ENCODE data around the gene HOXA3. TPM values are rescaled to one million over a fixed set of nuclear protein-coding genes. Genes with fewer than 3 reads are reported as not detected.

HOXA3 gene
- total and polyA plus RNA-seq, 8 donors = 0.87 to 42.6 (median 5.0) TPM

GRCh38 chr7:27116962-27117886, 35.2 kb downstream of the HOXA3 start:
- Histone ChIP-seq H3K27me3 (peaks cover 0 to 90% (median 43%) of the 10 kb centered on the region in 3 donors), H3K4me1 (peaks cover 14 to 43% (median 29%) of the 10 kb centered on the region in 4 donors), H3K36me3 (no peaks in the 10 kb centered on the region), H3K9me3 (no peaks in the 10 kb centered on the region), H3K4me3 (peak overlapping the region; percentile 47 to 55 (median 53)), H3K27ac (peak overlapping the region; percentile 70 to 99 (median 94))
- peak in 1 of 2 donors; percentile 59 for DNase-seq
- TF ChIP-seq POLR2A (IDR thresholded peaks at IDR 0.05) = no peak
- no peak for TF ChIP-seq POLR2AphosphoS5 (IDR thresholded peaks at IDR 0.05)
- intact Hi-C loops (cut with DNase I; ENCODE audit: low total_unique reads) = no loop called here
- WGBS, 5 donors = 42 to 66% (median 55%) methylated on average over 12 of the region's 12 CpGs

- Histone ChIP-seq H3K4me1 (peaks cover 11 to 47% (median 30%) of the 10 kb centered on the region in 4 donors), H3K9me3 (no peaks in the 10 kb centered on the region), H3K36me3 (no peaks in the 10 kb centered on the region), H3K27ac (peak overlapping the region; percentile 36 to 99 (median 94)), H3K4me3 (peak overlapping the region; percentile 47 to 55 (median 53)), H3K27me3 (peaks cover 0 to 92% (median 39%) of the 10 kb centered on the region in 3 donors)
- intact Hi-C loops (cut with DNase I; ENCODE audit: low total_unique reads) = no loop called here
- TF ChIP-seq POLR2AphosphoS5 (IDR thresholded peaks at IDR 0.05) = no peak
- TF ChIP-seq CTCF (IDR thresholded peaks at IDR 0.05) = no peak
- TF ChIP-seq EP300 (IDR thresholded peaks at IDR 0.05) = no peak
- no peak for TF ChIP-seq POLR2A (IDR thresholded peaks at IDR 0.05)
- 44 to 71% (median 57%) methylated on average over 20 of the region's 20 CpGs for whole genome bisulfite sequencing, 5 donors
- peak in 1 of 2 donors; percentile 60 for DNase-seq
Observed at GRCh38 chr7:27116031-27116961, 36.1 kb downstream of the HOXA3 start.

GRCh38 chr7:27115221-27116026, 37.0 kb downstream of the HOXA3 start:
- TF ChIP-seq POLR2AphosphoS5 (IDR thresholded peaks at IDR 0.05) (peak; percentile 4 to 68 (median 20)), POLR2A (IDR thresholded peaks at IDR 0.05) (no peak)
- Histone ChIP-seq H3K27ac (peak overlapping the region; percentile 65 to 99 (median 94)), H3K9me3 (no peaks in the 10 kb centered on the region), H3K36me3 (no peaks in the 10 kb centered on the region), H3K4me3 (peak overlapping the region; percentile 47 to 55 (median 53)), H3K4me1 (peaks cover 7 to 47% (median 30%) of the 10 kb centered on the region in 4 donors), H3K27me3 (peaks cover 0 to 96% (median 43%) of the 10 kb centered on the region in 3 donors)
- 24 to 36% (median 31%) methylated on average over 26 to 45 of the region's 45 CpGs for WGBS, 5 donors
- intact Hi-C loops (cut with DNase I; ENCODE audit: low total_unique reads) = no loop called here
- peak in 1 of 2 donors; percentile 77 for DNase-seq

- H3K27ac ChIP-seq = peak overlapping the region in 4 of 5 donors; percentile 92 to 99 (median 95)
- no peaks in the 10 kb centered on the region for H3K9me3 ChIP-seq
- peaks cover 8 to 47% (median 31%) of the 10 kb centered on the region in 4 donors for H3K4me1 ChIP-seq
- intact Hi-C loops (cut with DNase I; ENCODE audit: low total_unique reads) = no loop called here
- H3K36me3 ChIP-seq = no peaks in the 10 kb centered on the region
- peaks cover 0 to 96% (median 49%) of the 10 kb centered on the region in 3 donors for H3K27me3 ChIP-seq
- DNase-seq = no peak
- TF ChIP-seq CTCF (IDR thresholded peaks at IDR 0.05) = no peak
- no peak for TF ChIP-seq EP300 (IDR thresholded peaks at IDR 0.05)
- TF ChIP-seq POLR2A (IDR thresholded peaks at IDR 0.05) = no peak
- no peak for TF ChIP-seq POLR2AphosphoS5 (IDR thresholded peaks at IDR 0.05)
- H3K4me3 ChIP-seq = peak overlapping the region; percentile 47 to 55 (median 53)
- 41 to 66% (median 45%) methylated on average over 6 of the region's 6 CpGs for WGBS, 5 donors
Observed at GRCh38 chr7:27114881-27115220, 37.5 kb downstream of the HOXA3 start.
